NB4 (cell line): ENCODE results near the gene FRY.

Source experiments
- DNase-seq: peaks from one replicate; pipeline ENCODE4 v3.0.0; 2010; ENCODE audit warnings: low read depth
- H3K4me3 ChIP-seq: one replicate; pipeline ENCODE4 v1.5.1; 2011; ENCODE audit warnings: mild to moderate bottlenecking, low read depth, low read length, moderate library complexity
- MYC ChIP-seq: IDR thresholded peaks from 2 replicates; pipeline ENCODE4 v1.6.1; 2011; ENCODE audit warnings: low read depth, low read length
- POLR2A ChIP-seq: IDR thresholded peaks from 2 replicates; pipeline ENCODE4 v1.6.1; 2011; ENCODE audit warnings: mild to moderate bottlenecking; ENCODE audit not compliant: insufficient read length; ENCODE audit errors: extremely low read depth
- TF ChIP-seq, protein P1 (sequence below): IDR thresholded peaks from 2 replicates; pipeline ENCODE4 v1.6.1; 2011; ENCODE audit warnings: low read depth, low read length
- TF ChIP-seq, protein P2 (sequence below): IDR thresholded peaks from one replicate; pipeline ENCODE4 v1.5.1; 2012; ENCODE audit warnings: low read depth, low read length

FRY gene

DNA sequence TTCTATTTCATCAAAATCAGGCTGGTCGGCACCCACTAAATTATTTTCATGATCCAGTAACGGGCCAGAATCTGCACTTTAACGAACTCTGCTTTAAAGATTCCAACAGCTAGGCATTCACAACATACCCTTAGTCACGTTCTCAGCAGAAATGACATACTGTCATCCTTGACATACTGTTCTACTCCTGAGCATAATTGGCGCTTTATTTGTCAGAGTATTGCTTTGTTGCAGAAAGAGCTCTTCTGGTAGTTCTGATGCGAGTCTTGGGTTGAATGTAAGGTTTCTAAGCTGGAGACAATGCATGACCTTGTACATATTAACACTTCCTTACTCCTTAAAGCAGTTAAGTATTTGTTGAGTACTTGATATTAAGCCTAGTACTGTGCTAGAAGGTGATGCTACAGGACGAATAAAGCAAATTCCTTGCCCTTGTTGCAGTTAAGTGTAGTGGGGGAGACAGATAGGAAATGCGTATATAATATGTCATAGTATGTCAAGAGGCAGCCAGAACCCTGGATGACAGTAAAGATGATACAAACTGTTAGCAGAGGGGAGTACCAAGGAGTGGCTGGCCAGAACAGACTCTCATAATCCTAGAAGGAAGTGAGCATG, 32.2 kb downstream of the FRY start:
- no peak overlapping the region for H3K4me3 ChIP-seq
- DNase-seq: no peak
- TF ChIP-seq, protein P1, sequence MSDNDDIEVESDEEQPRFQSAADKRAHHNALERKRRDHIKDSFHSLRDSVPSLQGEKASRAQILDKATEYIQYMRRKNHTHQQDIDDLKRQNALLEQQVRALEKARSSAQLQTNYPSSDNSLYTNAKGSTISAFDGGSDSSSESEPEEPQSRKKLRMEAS: no peak
- TF ChIP-seq POLR2A: no peak
- no peak for TF ChIP-seq MYC
- TF ChIP-seq, protein P2, sequence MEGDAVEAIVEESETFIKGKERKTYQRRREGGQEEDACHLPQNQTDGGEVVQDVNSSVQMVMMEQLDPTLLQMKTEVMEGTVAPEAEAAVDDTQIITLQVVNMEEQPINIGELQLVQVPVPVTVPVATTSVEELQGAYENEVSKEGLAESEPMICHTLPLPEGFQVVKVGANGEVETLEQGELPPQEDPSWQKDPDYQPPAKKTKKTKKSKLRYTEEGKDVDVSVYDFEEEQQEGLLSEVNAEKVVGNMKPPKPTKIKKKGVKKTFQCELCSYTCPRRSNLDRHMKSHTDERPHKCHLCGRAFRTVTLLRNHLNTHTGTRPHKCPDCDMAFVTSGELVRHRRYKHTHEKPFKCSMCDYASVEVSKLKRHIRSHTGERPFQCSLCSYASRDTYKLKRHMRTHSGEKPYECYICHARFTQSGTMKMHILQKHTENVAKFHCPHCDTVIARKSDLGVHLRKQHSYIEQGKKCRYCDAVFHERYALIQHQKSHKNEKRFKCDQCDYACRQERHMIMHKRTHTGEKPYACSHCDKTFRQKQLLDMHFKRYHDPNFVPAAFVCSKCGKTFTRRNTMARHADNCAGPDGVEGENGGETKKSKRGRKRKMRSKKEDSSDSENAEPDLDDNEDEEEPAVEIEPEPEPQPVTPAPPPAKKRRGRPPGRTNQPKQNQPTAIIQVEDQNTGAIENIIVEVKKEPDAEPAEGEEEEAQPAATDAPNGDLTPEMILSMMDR: no peak

DNA sequence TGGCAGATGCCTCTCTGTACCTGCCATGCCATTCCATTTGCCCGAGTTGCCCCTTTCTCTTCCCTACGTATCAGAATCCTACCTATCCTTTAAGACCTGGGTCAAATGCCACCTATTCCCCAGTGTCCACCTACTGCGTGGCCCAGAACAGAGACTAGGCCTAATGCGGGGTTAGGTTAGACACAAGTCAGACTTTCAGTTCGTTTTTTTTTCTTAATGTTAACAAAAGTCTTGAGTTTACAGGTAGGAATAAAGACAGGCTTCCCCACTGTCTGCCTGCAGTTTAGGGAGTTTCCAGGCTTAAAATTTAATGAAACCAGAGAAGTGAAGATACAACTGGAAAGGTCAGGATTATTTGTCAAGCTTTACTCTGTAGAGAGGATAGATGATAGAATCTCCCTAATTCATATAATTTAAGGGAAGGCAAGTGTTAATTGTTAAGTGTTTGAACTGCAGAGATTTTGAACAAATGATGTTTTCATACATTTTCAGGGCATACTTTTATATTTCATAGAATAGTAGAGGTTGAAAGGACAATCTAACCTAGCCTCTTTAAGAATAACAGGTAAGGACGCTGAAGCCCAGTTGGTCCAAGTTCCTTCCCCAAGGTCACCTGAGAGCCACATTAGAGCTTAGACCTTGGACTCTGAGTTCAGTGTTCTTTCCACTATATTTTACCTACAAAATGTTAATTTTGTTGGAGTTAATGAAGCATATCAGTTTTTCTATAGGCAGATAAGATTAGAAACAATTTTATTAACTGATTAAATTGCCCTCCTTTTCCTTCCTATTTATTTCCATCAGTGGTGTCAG, 35.8 kb downstream of the FRY start:
- TF ChIP-seq MYC (no peak), POLR2A (no peak)
- TF ChIP-seq, protein P1: no peak
- TF ChIP-seq, protein P2: no peak
- no peak overlapping the region for H3K4me3 ChIP-seq
- DNase-seq: no peak

DNA sequence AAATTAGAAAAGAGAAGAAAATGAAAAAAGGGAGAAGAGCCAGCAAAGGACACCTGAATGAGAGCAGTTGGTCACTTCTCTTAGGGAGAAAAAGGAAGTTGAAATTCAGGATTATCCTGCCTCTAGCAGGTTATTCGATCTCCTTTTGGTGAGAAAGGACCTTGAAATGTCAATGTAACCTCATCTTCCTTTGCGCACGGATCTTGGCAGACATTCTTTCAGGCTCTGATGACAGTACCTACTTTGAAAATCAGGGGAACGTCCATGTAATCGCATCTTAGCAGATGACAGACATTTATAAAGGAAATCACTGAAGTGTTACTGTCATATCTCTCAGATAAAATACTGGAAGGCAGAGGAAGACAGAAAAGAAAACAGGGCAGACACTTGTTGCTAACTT, 36.7 kb downstream of the FRY start:
- TF ChIP-seq, protein P1: no peak
- TF ChIP-seq POLR2A (no peak), MYC (no peak)
- TF ChIP-seq, protein P2: no peak
- H3K4me3 ChIP-seq: no peak overlapping the region
- DNase-seq: no peak

DNA sequence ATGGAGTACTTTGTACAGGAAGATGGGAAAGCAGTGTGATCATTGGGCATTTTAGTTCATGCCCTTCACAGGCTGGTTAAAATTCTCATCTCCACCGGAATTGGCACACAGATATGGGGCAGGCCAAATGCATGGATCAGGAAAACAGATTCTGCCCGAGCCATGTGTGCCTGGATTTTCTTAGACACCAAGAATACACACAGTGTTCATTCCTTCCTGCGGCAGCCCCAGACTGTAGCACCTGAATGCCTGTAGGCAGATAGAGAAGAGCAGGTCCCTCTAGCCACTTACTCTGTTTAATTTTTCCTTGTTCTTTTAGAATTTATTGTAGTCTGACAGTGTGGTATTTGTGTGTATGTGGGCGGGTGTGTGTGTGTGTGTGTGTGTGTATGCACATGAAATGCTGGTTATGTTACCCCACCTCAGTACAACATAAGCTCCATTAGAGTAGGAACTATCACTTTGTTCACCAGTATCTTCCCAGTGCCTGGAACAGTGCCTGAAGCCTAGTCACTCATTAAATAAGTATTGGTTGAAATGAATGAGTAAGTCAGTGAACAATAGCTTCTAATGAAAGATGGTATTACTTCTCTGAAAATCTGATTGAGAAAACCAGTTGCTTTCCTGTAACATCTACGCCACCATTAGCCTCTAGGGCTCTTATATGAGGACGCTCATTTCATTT, 41.7 kb downstream of the FRY start:
- H3K4me3 ChIP-seq: no peak overlapping the region
- TF ChIP-seq, protein P1: no peak
- TF ChIP-seq MYC: no peak
- TF ChIP-seq, protein P2: no peak
- TF ChIP-seq POLR2A: no peak
- no peak for DNase-seq

DNA sequence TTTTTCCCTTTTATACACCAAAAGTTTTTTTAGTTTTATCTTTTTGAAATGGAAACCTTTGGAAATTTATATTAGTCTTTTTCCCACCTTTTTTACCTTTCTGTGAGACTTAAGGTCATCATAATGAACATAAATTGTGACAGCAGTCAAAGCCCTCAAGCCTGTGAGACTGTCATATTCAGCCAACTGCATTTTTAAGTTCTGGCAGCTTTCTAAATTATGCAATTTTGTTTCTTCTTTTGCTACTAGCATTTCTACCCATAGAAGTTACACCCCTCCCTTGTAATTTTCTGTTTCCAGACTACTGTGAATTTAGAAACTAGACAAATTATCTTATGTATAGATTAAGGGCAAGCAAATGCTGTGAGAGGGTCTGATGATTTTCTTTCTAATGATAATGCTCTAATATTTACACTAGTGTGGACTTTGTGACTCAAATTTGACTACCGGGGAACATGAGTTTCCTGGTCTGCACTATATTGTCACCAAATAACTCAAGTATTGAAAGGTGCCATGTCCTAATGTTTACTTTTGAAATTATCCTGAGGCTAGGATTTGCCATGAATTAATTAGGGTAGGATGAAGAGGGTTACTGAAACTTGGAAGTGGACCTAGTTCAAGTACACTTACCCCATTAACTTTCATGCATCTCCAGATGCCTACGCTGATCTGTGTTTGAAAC, 43.7 kb downstream of the FRY start:
- no peak for TF ChIP-seq MYC
- TF ChIP-seq, protein P2: no peak
- no peak overlapping the region for H3K4me3 ChIP-seq
- no peak for DNase-seq
